H1 (cell line): ENCODE measurements around the gene TPST2. TPM values are rescaled to one million over a fixed set of nuclear protein-coding genes. Genes with fewer than 3 reads are reported as not detected.
A peak's percentile ranks its signal among the peaks of the same experiment; 100 is the strongest.

Experiments used
- CTCF ChIA-PET: fragments of 300-600 bp; sonication (Branson Sonifier 250); formaldehyde crosslinking; loops from one replicate; lab custom pipeline; 2021; ENCODE audit not compliant: partially characterized antibody; lab: Charles Lee
- POLR2A ChIA-PET: fragments of 300-600 bp; sonication (Branson Sonifier 250); formaldehyde crosslinking; loops from one replicate; lab custom pipeline; 2021; ENCODE audit warnings: inconsistent platforms; ENCODE audit not compliant: partially characterized antibody; lab: Charles Lee
- DNase-seq, 2 experiments: peaks; one replicate each; pipeline versions ENCODE4 v3.0.0 to v3.0.0-alpha.2; 2010 to 2022; ENCODE audit warnings: low spot score in 2 of 2, low read depth in 1 of 2, mixed read lengths in 1 of 2
- FAIRE-seq: peaks from 2 replicates; lab custom pipeline; 2011; peaks lifted over from hg19 to GRCh38; lab: Jason Lieb, UNC
- H2AFZ ChIP-seq: 2 replicates; pipeline ENCODE4 v1.8.1; 2012; ENCODE audit warnings: low read length, inconsistent platforms
- H2AK5ac ChIP-seq: 2 replicates; pipeline ENCODE4 v1.6.1; 2013; ENCODE audit warnings: low read depth, low read length
- H2BK120ac ChIP-seq: replicated peaks from 2 replicates; pipeline ENCODE3; 2013; ENCODE audit warnings: low read depth, low read length, inconsistent platforms
- H2BK12ac ChIP-seq: 2 replicates; pipeline ENCODE4 v1.6.1; 2013; ENCODE audit warnings: low read depth, low read length
- H2BK15ac ChIP-seq: 2 replicates; pipeline ENCODE4 v1.6.1; 2013; ENCODE audit warnings: low read length
- H2BK20ac ChIP-seq: 2 replicates; pipeline ENCODE4 v1.6.1; 2013; ENCODE audit warnings: low read length
- H2BK5ac ChIP-seq: 2 replicates; pipeline ENCODE4 v1.6.1; 2013; ENCODE audit warnings: low read depth, low read length
- H3K14ac ChIP-seq: 2 replicates; pipeline ENCODE4 v1.6.1; 2013; ENCODE audit warnings: inconsistent platforms; ENCODE audit not compliant: insufficient read length
- H3K18ac ChIP-seq: 2 replicates; pipeline ENCODE4 v1.6.1; 2013; ENCODE audit warnings: low read length; ENCODE audit errors: extremely low read depth
- H3K23ac ChIP-seq: 2 replicates; pipeline ENCODE4 v1.6.1; 2013; ENCODE audit warnings: inconsistent platforms; ENCODE audit not compliant: insufficient read length
- H3K23me2 ChIP-seq: 2 replicates; pipeline ENCODE4 v1.6.1; 2013; ENCODE audit warnings: low read depth, low read length
- H3K27ac ChIP-seq: 2 replicates; pipeline ENCODE4 v1.6.1; 2011; ENCODE audit warnings: low read depth, low read length, inconsistent platforms
- H3K27me3 ChIP-seq, 4 experiments: replicated peaks in 1 of 4; 1 replicate in 1 of 4; 2 replicates in 3 of 4; pipeline versions ENCODE4 v1.6.1 to v1.8.1; 2011 to 2013; ENCODE audit warnings: low read length in 3 of 4, mild to moderate bottlenecking in 3 of 4, inconsistent platforms in 2 of 4, mixed read lengths in 2 of 4, moderate library complexity in 1 of 4; ENCODE audit not compliant: control insufficient read depth in 3 of 4, insufficient read depth in 3 of 4; ENCODE audit errors: extremely low read depth in 1 of 4
- H3K36me3 ChIP-seq, 4 experiments: 2 replicates each; pipeline versions ENCODE4 v1.6.1 to v1.8.1; 2011 to 2013; ENCODE audit warnings: mild to moderate bottlenecking in 4 of 4, low read length in 3 of 4, moderate library complexity in 2 of 4, control low read depth in 1 of 4, inconsistent platforms in 1 of 4; ENCODE audit not compliant: insufficient read depth in 4 of 4, control insufficient read depth in 2 of 4
- H3K4ac ChIP-seq: replicated peaks from 2 replicates; pipeline ENCODE3; 2013; ENCODE audit warnings: low read length, low read depth, mixed read lengths, inconsistent platforms; ENCODE audit not compliant: insufficient read length
- H3K4me1 ChIP-seq, 4 experiments: replicated peaks in 1 of 4; 1 replicate in 1 of 4; 2 replicates in 3 of 4; pipeline versions ENCODE4 v1.6.1 to v1.8.1; 2011 to 2013; ENCODE audit warnings: low read length in 3 of 4, inconsistent platforms in 2 of 4, mixed read lengths in 1 of 4; ENCODE audit not compliant: insufficient read depth in 4 of 4, control insufficient read depth in 3 of 4
- H3K4me2 ChIP-seq, 2 experiments: 2 replicates each; pipeline versions ENCODE4 v1.6.1 to v1.8.1; 2011 to 2013; ENCODE audit warnings: low read depth in 2 of 2, low read length in 2 of 2, control low read depth in 1 of 2, inconsistent platforms in 1 of 2, mild to moderate bottlenecking in 1 of 2; ENCODE audit not compliant: insufficient read depth in 1 of 2
- H3K4me3 ChIP-seq, 4 experiments: fragments of 200-600, 300-600 bp in 1 of 4; sonication (generic), shearing (Covaris generic), sonication (Bioruptor Twin) in 1 of 4; 2 replicates each; pipeline versions ENCODE4 v1.5.1 to v1.8.1; 2011 to 2016; ENCODE audit warnings: low read length in 4 of 4, low read depth in 3 of 4, control low read depth in 2 of 4, inconsistent platforms in 2 of 4, mild to moderate bottlenecking in 2 of 4, mixed read lengths in 1 of 4, moderate library complexity in 1 of 4; ENCODE audit not compliant: insufficient read depth in 2 of 4; ENCODE audit errors: extremely low read depth in 1 of 4
- H3K56ac ChIP-seq: replicated peaks from 2 replicates; pipeline ENCODE3; 2013; ENCODE audit warnings: low read depth, mild to moderate bottlenecking, mixed read lengths, low read length, inconsistent platforms; ENCODE audit not compliant: insufficient read length
- H3K79me1 ChIP-seq: 2 replicates; pipeline ENCODE4 v1.6.1; 2013; ENCODE audit warnings: low read depth, low read length, control low read depth
- H3K79me2 ChIP-seq, 2 experiments: 2 replicates each; pipeline versions ENCODE4 v1.6.1 to v1.8.1; 2012 to 2013; ENCODE audit warnings: low read length in 2 of 2, mild to moderate bottlenecking in 2 of 2, inconsistent platforms in 1 of 2; ENCODE audit not compliant: insufficient read depth in 2 of 2, control insufficient read depth in 1 of 2
- H3K9ac ChIP-seq, 4 experiments: replicated peaks in 1 of 4; 1 replicate in 1 of 4; 2 replicates in 3 of 4; pipeline versions ENCODE4 v1.6.1 to v1.8.1; 2011 to 2013; ENCODE audit warnings: low read depth in 3 of 4, low read length in 3 of 4, control low read depth in 2 of 4, mild to moderate bottlenecking in 2 of 4, moderate library complexity in 2 of 4, inconsistent platforms in 1 of 4; ENCODE audit errors: extremely low read depth in 1 of 4
- H3K9me3 ChIP-seq, 2 experiments: 2 replicates each; pipeline versions ENCODE4 v1.6.1 to v1.8.1; 2012 to 2013; ENCODE audit warnings: mild to moderate bottlenecking in 2 of 2, moderate library complexity in 2 of 2, control low read depth in 1 of 2, inconsistent platforms in 1 of 2, low read depth in 1 of 2, low read length in 1 of 2, mixed read lengths in 1 of 2; ENCODE audit not compliant: insufficient read depth in 2 of 2
- H4K20me1 ChIP-seq, 2 experiments: replicated peaks in 1 of 2; 2 replicates each; pipeline versions ENCODE3 to v1.8.1; 2011 to 2013; ENCODE audit warnings: inconsistent platforms in 2 of 2, low read length in 2 of 2, mild to moderate bottlenecking in 1 of 2; ENCODE audit not compliant: insufficient read depth in 2 of 2, control insufficient read depth in 1 of 2
- H4K5ac ChIP-seq: 2 replicates; pipeline ENCODE4 v1.6.1; 2013; ENCODE audit warnings: low read length, low read depth, mixed read lengths, inconsistent platforms; ENCODE audit not compliant: insufficient read length
- H4K8ac ChIP-seq: 2 replicates; pipeline ENCODE4 v1.8.0; 2013; ENCODE audit warnings: mild to moderate bottlenecking, moderate library complexity, low read length, inconsistent platforms; ENCODE audit not compliant: insufficient read depth; ENCODE audit errors: extremely low read depth
- H4K91ac ChIP-seq: replicated peaks from 2 replicates; pipeline ENCODE3; 2013; ENCODE audit warnings: low read length, mixed read lengths, inconsistent platforms; ENCODE audit not compliant: insufficient read length
- BCL11A ChIP-seq, 2 experiments: IDR thresholded peaks; one replicate each; pipeline ENCODE4 v1.6.1; 2011; ENCODE audit warnings: low read depth in 2 of 2, low read length in 2 of 2, mild to moderate bottlenecking in 2 of 2
- EP300 ChIP-seq, 2 experiments: IDR thresholded peaks; 1 replicate in 1 of 2; 2 replicates in 1 of 2; pipeline ENCODE4 v1.6.1; 2011 to 2012; ENCODE audit warnings: low read depth in 2 of 2, low read length in 2 of 2, mild to moderate bottlenecking in 2 of 2, borderline replicate concordance in 1 of 2, inconsistent platforms in 1 of 2, moderate library complexity in 1 of 2
- JUN ChIP-seq: IDR thresholded peaks from 2 replicates; pipeline ENCODE4 v1.6.1; 2011; ENCODE audit warnings: low read depth, mild to moderate bottlenecking, improper control_type of control experiment, low read length
- KDM1A ChIP-seq: fragments of 200-600, 300-600 bp; sonication (generic); IDR thresholded peaks from 2 replicates; pipeline ENCODE4 v1.7.1; 2016; ENCODE audit warnings: mild to moderate bottlenecking, low read length, borderline replicate concordance
- KDM4A ChIP-seq: IDR thresholded peaks from one replicate; pipeline ENCODE4 v1.7.1; 2012; ENCODE audit warnings: low read depth, mild to moderate bottlenecking, moderate library complexity, low read length, inconsistent platforms; ENCODE audit not compliant: severe bottlenecking
- NANOG ChIP-seq: IDR thresholded peaks from 2 replicates; pipeline ENCODE4 v1.6.1; 2011; ENCODE audit warnings: low read length, low read depth, mild to moderate bottlenecking, inconsistent platforms; ENCODE audit not compliant: insufficient read depth, poor library complexity, severe bottlenecking
- NRF1 ChIP-seq: IDR thresholded peaks from 2 replicates; pipeline ENCODE4 v1.6.1; 2011; ENCODE audit warnings: mild to moderate bottlenecking, low read depth, low read length, improper control_type of control experiment
- RBBP5 ChIP-seq: IDR thresholded peaks from 2 replicates; pipeline ENCODE4 v1.7.1; 2012; ENCODE audit warnings: low read depth, mild to moderate bottlenecking, inconsistent platforms, low read length, moderate library complexity, borderline replicate concordance
- SAP30 ChIP-seq: fragments of 300-600 bp; sonication (generic); IDR thresholded peaks from 2 replicates; pipeline ENCODE4 v1.7.1; 2012; ENCODE audit warnings: low read length, moderate library complexity, mild to moderate bottlenecking, inconsistent platforms; ENCODE audit not compliant: insufficient read depth, insufficient replicate concordance
- SIRT6 ChIP-seq: IDR thresholded peaks from one replicate; pipeline ENCODE4 v1.7.1; 2012; ENCODE audit warnings: low read length, inconsistent platforms
- ZNF274 ChIP-seq: IDR thresholded peaks from 2 replicates; pipeline ENCODE4 v1.7.0; 2012; ENCODE audit warnings: low read length, borderline replicate concordance; ENCODE audit errors: extremely low read depth
- WGBS, 2 experiments: shearing (Covaris generic) in 1 of 2; methylation state at CpG; one replicate each; pipeline versions ENCODE4 v1.1.6 to v1.1.7; 2013 to 2015; ENCODE audit warnings: low lambda C conversion rate in 2 of 2, mixed read lengths in 2 of 2, inconsistent platforms in 1 of 2, low coverage in 1 of 2, missing lambda C conversion rate in 1 of 2; ENCODE audit not compliant: insufficient replicate concordance in 2 of 2, insufficient coverage in 1 of 2, insufficient read length in 1 of 2; ENCODE audit errors: extremely low coverage in 1 of 2, missing lambda C conversion rate in 1 of 2; 5-methylcytosine and 5-hydroxymethylcytosine counted together
- polyA plus RNA-seq, 7 experiments: library from polyadenylated mRNA; depleted of rRNA in 3 of 7; stranded (reverse) in 5 of 7; unstranded in 2 of 7; fragments of >200 nt in 5 of 7; fragments of 200-250 nt in 2 of 7; gene quantifications; 1 replicate in 5 of 7; 2 replicates in 1 of 7; 4 replicates in 1 of 7; pipeline versions ENCODE4 v1.2.1 to v1.2.3, GENCODE V29; 2011 to 2013; ENCODE audit warnings: missing spikeins in 2 of 7, mixed read lengths in 2 of 7
- total RNA-seq: library from RNA; stranded (reverse); fragmentation: NEBNext Ultra II Directional; extraction: Animal tissue kit (Norgen Biotek cat#: 25700); gene quantifications from 2 replicates; pipeline ENCODE4 v1.2.1, GENCODE V29; 2021

The TPST2 gene
- total and polyA plus RNA-seq, 2 of the 8 experiments (the other 6 are each of a cell fraction or from before 2014, with no cell fraction given): 58.8 to 143 TPM

GRCh38 chr22:26565181-26565580 lies 24.8 kb downstream of the TPST2 start:
- H2AK5ac ChIP-seq: no peak overlapping the region
- H2BK5ac ChIP-seq: peak overlapping the region; percentile 26; the same call in 1 of the 2 replicates
- H2BK20ac ChIP-seq: peak overlapping the region; percentile 73; the same call in 1 of the 2 replicates
- peaks cover 0 to 4% (median 0%) of the 10 kb centered on the region in 4 experiments; a peak in 1 of 8 replicates for H3K36me3 ChIP-seq
- no peak overlapping the region for H3K4me2 ChIP-seq
- ChIA-PET POLR2A (interaction anchor here (0.8 to 3.0 kb wide), 8 partner anchors 11 to 77 kb away, joined by 3 to 17 read pairs (median 4); no protein-coding TSS in a partner anchor), CTCF (interaction anchor here (0.7 to 2.4 kb wide), 7 partner anchors 10 to 1195 kb away, joined by 3 to 10 read pairs (median 3); partner anchors contain the start of gene CRYBB1)
- no peak overlapping the region for H3K4me3 ChIP-seq
- DNase-seq: no peak
- no peaks in the 10 kb centered on the region; the same call in 1 of the 2 replicates for H3K23me2 ChIP-seq
- H3K27me3 ChIP-seq: no peaks in the 10 kb centered on the region
- H3K79me1 ChIP-seq: peaks cover 20% of the 10 kb centered on the region
- peaks cover 7 to 85% of the 10 kb centered on the region in 2 experiments for H3K79me2 ChIP-seq
- no peak overlapping the region for H2AFZ ChIP-seq
- WGBS, 2 experiments: 82% methylated on average over 6 of the region's 6 CpGs; no CpG with 5 or more reads in 1 of the 2 experiments
- FAIRE-seq: no peak
- no peak overlapping the region for H3K14ac ChIP-seq
- no peak overlapping the region; the same call in 1 of the 2 replicates for H4K8ac ChIP-seq
- 0 out of 2 replicates have a peak overlapping the region, but pooled peaks have one; percentile 83 for H2BK15ac ChIP-seq
- no peak overlapping the region for H3K9ac ChIP-seq
- H3K4me1 ChIP-seq: peaks cover 14 to 40% (median 29%) of the 10 kb centered on the region in 4 experiments
- no peak overlapping the region for H2BK12ac ChIP-seq
- H3K4ac ChIP-seq: no peak overlapping the region
- H3K23ac ChIP-seq: no peak overlapping the region
- H4K91ac ChIP-seq: no peak overlapping the region
- H3K9me3 ChIP-seq: no peaks in the 10 kb centered on the region
- no peak overlapping the region for H4K5ac ChIP-seq
- H3K18ac ChIP-seq: 0 out of 2 replicates have a peak overlapping the region, but pooled peaks have one; percentile 21
- H3K27ac ChIP-seq: no peak overlapping the region
- H4K20me1 ChIP-seq: peaks cover 2 to 10% of the 10 kb centered on the region in 2 experiments
- H2BK120ac ChIP-seq: no peak overlapping the region
- H3K56ac ChIP-seq: peak overlapping the region; percentile 17
- TF ChIP-seq NRF1 (no peak), KDM1A (no peak), KDM4A (no peak), ZNF274 (no peak), JUN (no peak), EP300 (IDR thresholded peaks at IDR 0.05; ENCODE audit: borderline replicate concordance in 1 of 2, low read depth in 2 of 2, low read length in 2 of 2) (no peak), SIRT6 (no peak), SAP30 (no peak), BCL11A (IDR thresholded peaks at IDR 0.05; ENCODE audit: low read depth in 2 of 2, low read length in 2 of 2) (no peak), NANOG (no peak), RBBP5 (no peak)
